ENCODE measurements around the gene EEFSEC. TPM values are rescaled to one million over a fixed set of nuclear protein-coding genes. Genes with fewer than 3 reads are reported as not detected.

The EEFSEC gene
- total RNA-seq, 1 donor: 5.1 TPM

GRCh38 chr3:128247666-128248409, 94.6 kb downstream of the EEFSEC start:
- no peak overlapping the region for H3K27ac ChIP-seq (ENCODE audit: low read depth, low read length)
- no peaks in the 10 kb centered on the region for H3K9me3 ChIP-seq (ENCODE audit: low read depth, low read length)

GRCh38 chr3:128252083-128252482, 98.8 kb downstream of the EEFSEC start:
- no peaks in the 10 kb centered on the region for H3K9me3 ChIP-seq (ENCODE audit: low read depth, low read length)
- no peak overlapping the region for H2AFZ ChIP-seq (ENCODE audit: low read length)
- peaks cover under 1% of the 10 kb centered on the region for H3K36me3 ChIP-seq (ENCODE audit: insufficient read depth, low read length)
- H3K4me1 ChIP-seq (ENCODE audit: insufficient read depth, low read length): no peaks in the 10 kb centered on the region
- peaks cover 5% of the 10 kb centered on the region for H4K20me1 ChIP-seq (ENCODE audit: insufficient read depth, low read length)
- no peaks in the 10 kb centered on the region for H3K79me2 ChIP-seq (ENCODE audit: insufficient read depth, low read length)
- no peak for DNase-seq (ENCODE audit: insufficient read length, low spot score, missing footprints)
- H3K27me3 ChIP-seq (ENCODE audit: insufficient read depth, low read length): no peaks in the 10 kb centered on the region
- H3K4me2 ChIP-seq (ENCODE audit: insufficient read depth, low read length): no peak overlapping the region
- no peak overlapping the region for H3K4me3 ChIP-seq (ENCODE audit: insufficient read depth, low read length)
- TF ChIP-seq CTCF (IDR thresholded peaks at IDR 0.05; ENCODE audit: extremely low read depth, low read depth, low read length): no peak
- no peak overlapping the region for H3K27ac ChIP-seq (ENCODE audit: low read depth, low read length)

More at GRCh38 chr3:128247666-128248409, 94.6 kb downstream of the EEFSEC start:
- DNase-seq (ENCODE audit: insufficient read length, low spot score, missing footprints): no peak
- no peak overlapping the region for H3K4me2 ChIP-seq (ENCODE audit: insufficient read depth, low read length)
- H3K4me1 ChIP-seq (ENCODE audit: insufficient read depth, low read length): no peaks in the 10 kb centered on the region
- H3K36me3 ChIP-seq (ENCODE audit: insufficient read depth, low read length): peaks cover 4% of the 10 kb centered on the region
- no peaks in the 10 kb centered on the region for H3K79me2 ChIP-seq (ENCODE audit: insufficient read depth, low read length)
- H4K20me1 ChIP-seq (ENCODE audit: insufficient read depth, low read length): no peaks in the 10 kb centered on the region
- no peak for TF ChIP-seq CTCF (IDR thresholded peaks at IDR 0.05; ENCODE audit: extremely low read depth, low read depth, low read length)
- no peak overlapping the region for H2AFZ ChIP-seq (ENCODE audit: low read length)
- H3K4me3 ChIP-seq (ENCODE audit: insufficient read depth, low read length): no peak overlapping the region
- no peaks in the 10 kb centered on the region for H3K27me3 ChIP-seq (ENCODE audit: insufficient read depth, low read length)

- DNase-seq (ENCODE audit: insufficient read length, low spot score, missing footprints): no peak
- Histone ChIP-seq H3K4me2 (ENCODE audit: insufficient read depth, low read length) (no peak overlapping the region), H3K27ac (ENCODE audit: low read depth, low read length) (no peak overlapping the region), H3K36me3 (ENCODE audit: insufficient read depth, low read length) (no peaks in the 10 kb centered on the region), H2AFZ (ENCODE audit: low read length) (no peak overlapping the region), H3K4me3 (ENCODE audit: insufficient read depth, low read length) (no peak overlapping the region), H3K9me3 (ENCODE audit: low read depth, low read length) (no peaks in the 10 kb centered on the region), H3K4me1 (ENCODE audit: insufficient read depth, low read length) (no peaks in the 10 kb centered on the region), H4K20me1 (ENCODE audit: insufficient read depth, low read length) (peaks cover 5% of the 10 kb centered on the region), H3K79me2 (ENCODE audit: insufficient read depth, low read length) (no peaks in the 10 kb centered on the region), H3K27me3 (ENCODE audit: insufficient read depth, low read length) (no peaks in the 10 kb centered on the region)
- no peak for TF ChIP-seq CTCF (IDR thresholded peaks at IDR 0.05; ENCODE audit: extremely low read depth, low read depth, low read length)
These were observed 99.9 kb downstream of the EEFSEC start for GRCh38 chr3:128253150-128253549.

- TF ChIP-seq CTCF (IDR thresholded peaks at IDR 0.05; ENCODE audit: extremely low read depth, low read depth, low read length): no peak
- Histone ChIP-seq H3K4me1 (ENCODE audit: insufficient read depth, low read length) (no peaks in the 10 kb centered on the region), H3K9me3 (ENCODE audit: low read depth, low read length) (no peaks in the 10 kb centered on the region), H2AFZ (ENCODE audit: low read length) (no peak overlapping the region), H3K27ac (ENCODE audit: low read depth, low read length) (no peak overlapping the region), H3K36me3 (ENCODE audit: insufficient read depth, low read length) (no peaks in the 10 kb centered on the region), H3K79me2 (ENCODE audit: insufficient read depth, low read length) (no peaks in the 10 kb centered on the region), H4K20me1 (ENCODE audit: insufficient read depth, low read length) (peaks cover 5% of the 10 kb centered on the region), H3K4me3 (ENCODE audit: insufficient read depth, low read length) (no peak overlapping the region), H3K27me3 (ENCODE audit: insufficient read depth, low read length) (no peaks in the 10 kb centered on the region), H3K4me2 (ENCODE audit: insufficient read depth, low read length) (no peak overlapping the region)
- peak; percentile 59 for DNase-seq (ENCODE audit: insufficient read length, low spot score, missing footprints)
These were observed 100.8 kb downstream of the EEFSEC start for GRCh38 chr3:128254066-128254590.
